Astrocyte of the spinal cord (primary cell): ENCODE results near the gene C17orf100.

Experiments used
- DNase-seq: peaks from one replicate; pipeline ENCODE4 v3.0.0; 2011; ENCODE audit warnings: low read depth, low spot score
- H3K4me3 ChIP-seq: 2 replicates; pipeline ENCODE4 v1.5.1; 2011; ENCODE audit warnings: low read depth, mild to moderate bottlenecking, low read length, moderate library complexity
- in situ Hi-C: cut with HindIII; loops from 2 replicates; pipeline ENCODE4 v1.10.0; 2017; ENCODE audit warnings: low sequenced_read_pairs
- TF ChIP-seq, protein P1 (sequence below): IDR thresholded peaks from 2 replicates; pipeline ENCODE4 v1.5.1; 2012; ENCODE audit warnings: low read depth, mild to moderate bottlenecking, low read length, inconsistent platforms

The C17orf100 gene

DNA sequence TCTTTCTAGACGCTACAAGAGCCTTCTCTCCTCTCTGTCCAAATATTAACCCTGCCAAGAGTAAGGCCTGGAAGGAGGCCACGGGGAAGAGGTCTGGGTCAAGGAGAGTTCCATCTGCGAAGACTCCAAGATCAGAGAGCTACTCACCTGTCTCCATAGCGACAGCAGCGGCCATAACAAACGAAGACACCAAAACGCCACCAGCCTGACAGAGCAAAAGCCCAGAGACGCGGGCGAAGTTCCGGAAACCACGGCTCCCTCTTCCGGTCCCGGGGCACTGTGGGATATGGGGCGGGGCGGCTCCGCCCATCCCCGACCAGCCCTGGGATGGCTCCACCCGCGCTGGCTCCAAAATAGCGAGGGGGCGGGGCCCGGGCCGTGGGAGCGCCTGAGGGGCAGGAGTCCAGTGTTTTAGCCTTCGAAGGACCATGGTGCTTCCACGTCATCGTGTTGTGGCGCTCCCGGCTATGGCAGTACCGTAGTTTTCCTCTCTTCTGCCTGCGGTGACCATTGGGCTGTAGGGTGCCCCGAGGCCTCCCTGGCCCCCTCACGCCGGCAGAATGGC, at the start of gene C17orf100, which contains the start of gene MED31:
C17orf100 (plus strand) TSS at position 409 of the 565 bp plus-strand sequence; CDS start at position 561, 152 bp downstream.
MED31 (minus strand) TSS at position 252 of the 565 bp plus-strand sequence; CDS start at position 175, 77 bp downstream.
- in situ Hi-C loops, result no loop called here
- TF ChIP-seq, protein P1, sequence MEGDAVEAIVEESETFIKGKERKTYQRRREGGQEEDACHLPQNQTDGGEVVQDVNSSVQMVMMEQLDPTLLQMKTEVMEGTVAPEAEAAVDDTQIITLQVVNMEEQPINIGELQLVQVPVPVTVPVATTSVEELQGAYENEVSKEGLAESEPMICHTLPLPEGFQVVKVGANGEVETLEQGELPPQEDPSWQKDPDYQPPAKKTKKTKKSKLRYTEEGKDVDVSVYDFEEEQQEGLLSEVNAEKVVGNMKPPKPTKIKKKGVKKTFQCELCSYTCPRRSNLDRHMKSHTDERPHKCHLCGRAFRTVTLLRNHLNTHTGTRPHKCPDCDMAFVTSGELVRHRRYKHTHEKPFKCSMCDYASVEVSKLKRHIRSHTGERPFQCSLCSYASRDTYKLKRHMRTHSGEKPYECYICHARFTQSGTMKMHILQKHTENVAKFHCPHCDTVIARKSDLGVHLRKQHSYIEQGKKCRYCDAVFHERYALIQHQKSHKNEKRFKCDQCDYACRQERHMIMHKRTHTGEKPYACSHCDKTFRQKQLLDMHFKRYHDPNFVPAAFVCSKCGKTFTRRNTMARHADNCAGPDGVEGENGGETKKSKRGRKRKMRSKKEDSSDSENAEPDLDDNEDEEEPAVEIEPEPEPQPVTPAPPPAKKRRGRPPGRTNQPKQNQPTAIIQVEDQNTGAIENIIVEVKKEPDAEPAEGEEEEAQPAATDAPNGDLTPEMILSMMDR, result no peak
- peak within 1 kb of the TSS; percentile 100 for H3K4me3 ChIP-seq
- peak; percentile 90 for DNase-seq

DNA sequence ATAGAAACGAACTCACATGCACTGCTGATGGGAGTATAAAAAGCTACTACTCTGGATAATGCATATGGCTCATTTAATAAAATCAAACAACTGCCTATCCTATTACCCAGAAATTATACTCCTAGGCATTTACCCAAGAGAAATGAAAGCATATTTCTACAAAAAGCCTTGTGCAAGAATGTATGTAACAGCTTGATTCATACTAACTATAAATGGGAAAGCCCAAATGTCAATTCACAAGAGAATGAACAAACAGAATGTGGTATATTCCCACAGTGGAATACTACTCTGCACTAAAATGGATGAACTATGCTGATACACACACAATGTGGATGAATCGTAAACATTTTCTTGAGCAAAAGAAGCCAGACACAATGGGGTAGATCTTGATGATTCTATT, 49.4 kb upstream of the C17orf100 start:
- TF ChIP-seq, protein P1, result no peak
- in situ Hi-C loops, result no loop called here
- no peak for DNase-seq
- no peak overlapping the region for H3K4me3 ChIP-seq

DNA sequence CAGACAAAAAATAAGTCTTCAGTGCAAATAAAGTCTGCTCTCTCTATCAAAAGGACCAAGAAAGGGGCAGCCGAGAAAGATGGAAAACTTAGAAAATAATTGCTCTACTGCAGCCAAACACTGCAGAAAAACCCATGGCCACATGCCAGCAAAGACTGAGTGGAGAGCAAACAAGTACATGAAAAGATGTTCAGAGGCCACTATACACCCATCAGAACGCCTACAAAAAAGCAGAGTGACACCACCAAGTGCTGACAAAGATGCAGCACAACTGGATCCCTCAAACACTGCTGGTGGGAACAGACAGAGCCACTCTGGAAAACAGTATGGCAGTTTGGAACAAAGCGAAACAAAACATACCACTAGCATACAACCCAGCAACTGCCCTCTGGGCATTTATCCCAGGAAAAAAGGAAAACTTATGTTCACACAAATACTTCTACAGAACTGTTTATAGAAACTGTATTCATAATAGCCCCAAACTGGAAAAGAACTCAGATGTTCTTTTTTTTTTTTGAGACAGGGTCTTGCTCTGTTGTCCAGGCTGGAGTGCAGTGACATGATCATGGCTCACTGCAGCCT, 47.7 kb upstream of the C17orf100 start:
- H3K4me3 ChIP-seq, result no peak overlapping the region
- TF ChIP-seq, protein P1, result no peak
- no peak for DNase-seq
- in situ Hi-C loops, result no loop called here

DNA sequence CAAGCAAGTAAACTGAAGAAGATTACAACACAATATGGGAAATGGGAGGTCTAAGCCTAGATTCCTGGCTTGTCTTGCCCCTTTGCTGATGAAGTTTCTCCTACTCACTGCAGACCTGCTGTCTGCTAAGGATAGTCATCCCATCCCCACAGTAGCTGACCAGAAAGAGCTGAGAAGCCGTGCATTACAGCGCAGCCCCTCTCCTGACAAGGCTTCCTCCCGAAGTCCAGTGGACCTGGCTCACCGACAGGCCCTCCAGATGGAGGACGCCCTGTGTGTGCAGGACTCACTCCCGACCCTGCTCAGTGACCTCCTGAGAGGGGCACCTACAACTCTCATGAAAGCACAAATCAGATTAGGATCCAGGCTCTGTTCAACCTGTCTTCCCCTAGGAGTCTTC, 46.4 kb upstream of the C17orf100 start:
- in situ Hi-C loops, result no loop called here
- TF ChIP-seq, protein P1, result no peak
- DNase-seq, result no peak
- no peak overlapping the region for H3K4me3 ChIP-seq

DNA sequence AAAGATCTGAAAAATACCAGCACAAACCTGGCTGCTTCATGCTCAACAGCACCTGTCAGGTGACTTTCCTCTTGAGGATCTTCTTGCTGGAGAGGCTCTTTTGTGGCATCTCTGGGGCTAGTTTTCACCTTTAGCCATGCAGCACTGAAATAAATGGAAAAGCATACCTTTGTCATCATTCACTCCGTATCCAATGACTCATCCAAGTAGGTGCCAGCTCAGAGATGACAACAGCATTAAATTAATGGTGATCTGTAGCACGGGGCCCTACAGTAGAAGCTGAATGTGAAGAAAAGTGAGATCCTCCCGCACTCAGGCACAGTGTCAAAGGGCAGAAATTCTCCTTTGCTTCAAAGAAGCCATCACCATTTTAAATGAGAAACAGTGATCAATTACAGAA, 43.2 kb upstream of the C17orf100 start:
- TF ChIP-seq, protein P1, result no peak
- H3K4me3 ChIP-seq, result no peak overlapping the region
- peak; percentile 22 for DNase-seq
- in situ Hi-C loops, result no loop called here

DNA sequence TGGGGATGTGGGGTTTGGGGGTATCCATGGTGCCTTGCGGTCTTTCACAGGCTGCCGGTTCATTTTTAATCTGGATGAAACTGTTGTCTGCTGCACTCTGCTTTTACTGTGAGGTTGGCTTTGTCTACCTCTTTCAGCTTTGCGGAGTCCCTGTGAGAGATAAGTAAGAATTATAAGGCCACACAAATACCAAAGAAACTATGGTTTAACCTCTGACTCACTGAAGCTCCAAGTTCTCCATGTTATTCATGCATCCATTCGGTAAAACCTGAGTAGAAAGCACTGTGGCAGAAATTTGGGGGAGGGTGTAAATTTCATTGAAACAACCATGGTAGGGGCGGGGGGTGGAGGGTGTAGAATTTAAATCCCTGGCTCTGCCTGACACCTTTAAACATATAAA, 41.6 kb upstream of the C17orf100 start:
- in situ Hi-C loops, result no loop called here
- TF ChIP-seq, protein P1, result no peak
- peak; percentile 13 for DNase-seq
- H3K4me3 ChIP-seq, result no peak overlapping the region
